ENCODE data around the gene SLAIN1. TPM values are rescaled to one million over a fixed set of nuclear protein-coding genes. Genes with fewer than 3 reads are reported as not detected.

The SLAIN1 gene
- total and polyA plus RNA-seq, 2 donors (not counting 3 experiments of a cell fraction or from before 2014, with no cell fraction given), result 4.1 to 4.3 TPM

DNA sequence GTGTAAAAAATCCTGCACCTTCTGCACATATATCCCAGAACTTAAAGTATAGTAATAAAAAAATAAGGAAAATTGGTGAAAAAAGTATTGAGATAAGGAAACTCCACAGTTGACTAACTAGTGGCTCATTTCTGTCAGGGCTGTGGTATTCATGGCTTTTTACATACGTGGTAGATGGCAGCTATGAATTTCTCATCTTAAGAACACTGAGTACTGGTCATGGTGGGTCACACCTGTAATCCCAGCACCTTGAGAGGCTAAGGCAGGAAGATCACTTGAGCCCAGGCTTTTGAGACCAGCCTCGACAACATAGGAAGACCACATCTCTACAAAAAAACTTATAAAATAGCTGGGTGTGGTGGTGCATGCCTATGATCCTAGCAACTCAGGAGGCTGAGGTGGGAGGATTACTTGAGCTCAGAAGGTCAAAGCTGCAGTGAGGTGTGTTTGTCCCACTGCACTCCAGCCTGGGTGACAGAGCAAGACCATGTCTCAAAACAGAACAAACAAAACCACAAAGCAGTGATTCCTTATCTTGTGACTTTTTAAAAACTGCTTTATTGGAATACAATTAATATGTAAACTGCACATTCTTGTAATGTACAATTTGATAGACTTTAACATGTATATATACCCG, 16.8 kb downstream of the SLAIN1 start:
- Histone ChIP-seq H3K9me1 (replicated peaks; ENCODE audit: control insufficient read depth, extremely low read depth, insufficient read depth, low read length) (no peaks in the 10 kb centered on the region), H2AFZ (ENCODE audit: low read depth, low read length) (no peak overlapping the region), H3K36me3 (ENCODE audit: control insufficient read depth in 2 of 2, extremely low read depth in 1 of 2, insufficient read depth in 2 of 2, low read length in 2 of 2) (no peaks in the 10 kb centered on the region), H3K4me2 (ENCODE audit: insufficient read depth, low read length) (no peak overlapping the region), H3K9ac (replicated peaks; ENCODE audit: extremely low read depth, insufficient read depth, low read length) (no peak overlapping the region), H3K27ac (ENCODE audit: insufficient read depth, low read depth, low read length) (no peak overlapping the region), H3K79me2 (ENCODE audit: control insufficient read depth, insufficient read depth, low read length) (no peaks in the 10 kb centered on the region), H3K4me3 (replicated peaks in 1 of 3; ENCODE audit: insufficient read depth in 1 of 3, low read depth in 1 of 3, low read length in 3 of 3) (no peak overlapping the region), H4K20me1 (replicated peaks; ENCODE audit: control insufficient read depth, extremely low read depth, insufficient read depth, low read length) (no peaks in the 10 kb centered on the region), H3K27me3 (ENCODE audit: control insufficient read depth in 2 of 2, insufficient read depth in 2 of 2, low read length in 2 of 2) (no peaks in the 10 kb centered on the region), H3K9me3 (replicated peaks; ENCODE audit: control insufficient read depth, insufficient read depth, low read length) (no peaks in the 10 kb centered on the region), H3K4me1 (ENCODE audit: control insufficient read depth, extremely low read depth, insufficient read depth, low read length) (no peaks in the 10 kb centered on the region)
- intact Hi-C loops (cut with micrococcal nuclease), result no loop called here
- FAIRE-seq (no peak), DNase-seq (ENCODE audit: low read depth, low spot score) (no peak)
- CTCF ChIA-PET, result no interaction called here
- TF ChIP-seq JUN (IDR thresholded peaks at IDR 0.05; ENCODE audit: borderline replicate concordance, insufficient read depth, insufficient read length, low read depth), result no peak
- TF ChIP-seq POLR2AphosphoS5 (IDR thresholded peaks at IDR 0.05; ENCODE audit: insufficient read depth, low read depth, low read length), result no peak
- dilution Hi-C loops (cut with MboI; ENCODE audit: extremely low pct_ligation_motif_present, low sequenced_read_pairs), result no loop called here
- POLR2A ChIA-PET, result no interaction called here
- no TSS peak for BruUV-seq (replicated peaks)

DNA sequence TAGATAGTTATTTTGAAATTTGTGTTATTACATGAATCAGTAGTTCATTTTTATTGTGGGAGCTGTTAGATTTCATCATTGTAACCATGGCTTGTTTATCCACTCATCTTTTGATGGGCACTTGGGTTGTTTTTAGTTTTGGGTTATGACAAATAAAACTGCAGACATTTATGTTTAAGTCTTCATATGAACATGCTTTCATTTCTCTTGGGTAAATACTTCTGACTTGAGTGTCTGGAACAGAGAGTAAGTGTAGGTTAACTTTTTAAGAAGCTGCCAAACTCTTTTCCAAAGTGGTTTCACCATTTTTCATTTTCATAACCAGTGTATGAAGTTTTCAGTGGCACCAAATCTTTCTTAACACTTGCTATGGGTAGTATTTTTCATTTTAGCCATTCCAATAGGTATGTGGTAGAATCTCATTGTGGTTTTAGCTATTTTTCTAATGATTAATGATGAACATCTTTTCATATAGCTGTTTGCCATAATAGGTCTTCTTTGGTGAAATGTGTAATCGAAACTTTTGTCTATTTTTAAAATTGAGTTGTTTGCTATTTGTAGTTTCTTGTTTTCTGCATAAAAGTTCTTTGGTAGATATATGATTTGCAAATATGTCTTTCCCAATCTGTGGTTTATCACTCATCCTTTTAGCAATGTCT, 17.9 kb downstream of the SLAIN1 start:
- FAIRE-seq, result no peak
- TF ChIP-seq EZH2 (IDR thresholded peaks at IDR 0.05; ENCODE audit: borderline replicate concordance, low read depth, low read length, severe bottlenecking) (no peak), JUN (IDR thresholded peaks at IDR 0.05; ENCODE audit: borderline replicate concordance, insufficient read depth, insufficient read length, low read depth) (no peak), POLR2A (IDR thresholded peaks at IDR 0.05; ENCODE audit: low read depth, low read length) (no peak), FOS (IDR thresholded peaks at IDR 0.05; ENCODE audit: borderline replicate concordance, insufficient read depth, low read length) (no peak), GATA2 (IDR thresholded peaks at IDR 0.05; ENCODE audit: insufficient read depth, insufficient read length, low read depth, low read length) (no peak), MYC (IDR thresholded peaks at IDR 0.05; ENCODE audit: low read depth, low read length) (no peak), POLR2AphosphoS5 (IDR thresholded peaks at IDR 0.05; ENCODE audit: insufficient read depth, low read depth, low read length) (no peak)
- TF ChIP-seq, protein P1, sequence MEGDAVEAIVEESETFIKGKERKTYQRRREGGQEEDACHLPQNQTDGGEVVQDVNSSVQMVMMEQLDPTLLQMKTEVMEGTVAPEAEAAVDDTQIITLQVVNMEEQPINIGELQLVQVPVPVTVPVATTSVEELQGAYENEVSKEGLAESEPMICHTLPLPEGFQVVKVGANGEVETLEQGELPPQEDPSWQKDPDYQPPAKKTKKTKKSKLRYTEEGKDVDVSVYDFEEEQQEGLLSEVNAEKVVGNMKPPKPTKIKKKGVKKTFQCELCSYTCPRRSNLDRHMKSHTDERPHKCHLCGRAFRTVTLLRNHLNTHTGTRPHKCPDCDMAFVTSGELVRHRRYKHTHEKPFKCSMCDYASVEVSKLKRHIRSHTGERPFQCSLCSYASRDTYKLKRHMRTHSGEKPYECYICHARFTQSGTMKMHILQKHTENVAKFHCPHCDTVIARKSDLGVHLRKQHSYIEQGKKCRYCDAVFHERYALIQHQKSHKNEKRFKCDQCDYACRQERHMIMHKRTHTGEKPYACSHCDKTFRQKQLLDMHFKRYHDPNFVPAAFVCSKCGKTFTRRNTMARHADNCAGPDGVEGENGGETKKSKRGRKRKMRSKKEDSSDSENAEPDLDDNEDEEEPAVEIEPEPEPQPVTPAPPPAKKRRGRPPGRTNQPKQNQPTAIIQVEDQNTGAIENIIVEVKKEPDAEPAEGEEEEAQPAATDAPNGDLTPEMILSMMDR (IDR thresholded peaks at IDR 0.05; ENCODE audit: extremely low read depth in 1 of 2, insufficient read depth in 1 of 2, low read depth in 1 of 2, low read length in 2 of 2), result no peak
- TF ChIP-seq, protein P2, sequence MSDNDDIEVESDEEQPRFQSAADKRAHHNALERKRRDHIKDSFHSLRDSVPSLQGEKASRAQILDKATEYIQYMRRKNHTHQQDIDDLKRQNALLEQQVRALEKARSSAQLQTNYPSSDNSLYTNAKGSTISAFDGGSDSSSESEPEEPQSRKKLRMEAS (IDR thresholded peaks at IDR 0.05; ENCODE audit: insufficient read depth, insufficient read length), result no peak
- intact Hi-C loops (cut with micrococcal nuclease) (no loop called here), dilution Hi-C loops (cut with MboI; ENCODE audit: extremely low pct_ligation_motif_present, low sequenced_read_pairs) (no loop called here)
- Histone ChIP-seq H3K9ac (replicated peaks; ENCODE audit: extremely low read depth, insufficient read depth, low read length) (no peak overlapping the region), H3K79me2 (ENCODE audit: control insufficient read depth, insufficient read depth, low read length) (no peaks in the 10 kb centered on the region), H3K27me3 (ENCODE audit: control insufficient read depth in 2 of 2, insufficient read depth in 2 of 2, low read length in 2 of 2) (no peaks in the 10 kb centered on the region), H3K4me1 (ENCODE audit: control insufficient read depth, extremely low read depth, insufficient read depth, low read length) (no peaks in the 10 kb centered on the region), H3K9me3 (replicated peaks; ENCODE audit: control insufficient read depth, insufficient read depth, low read length) (no peaks in the 10 kb centered on the region), H2AFZ (ENCODE audit: low read depth, low read length) (no peak overlapping the region), H3K4me2 (ENCODE audit: insufficient read depth, low read length) (no peak overlapping the region), H3K4me3 (replicated peaks in 1 of 3; ENCODE audit: insufficient read depth in 1 of 3, low read depth in 1 of 3, low read length in 3 of 3) (no peak overlapping the region), H3K9me1 (replicated peaks; ENCODE audit: control insufficient read depth, extremely low read depth, insufficient read depth, low read length) (no peaks in the 10 kb centered on the region), H3K36me3 (ENCODE audit: control insufficient read depth in 2 of 2, extremely low read depth in 1 of 2, insufficient read depth in 2 of 2, low read length in 2 of 2) (no peaks in the 10 kb centered on the region), H4K20me1 (replicated peaks; ENCODE audit: control insufficient read depth, extremely low read depth, insufficient read depth, low read length) (no peaks in the 10 kb centered on the region), H3K27ac (ENCODE audit: insufficient read depth, low read depth, low read length) (no peak overlapping the region)
- no peak for DNase-seq (ENCODE audit: low read depth, low spot score)
- ChIA-PET CTCF (no interaction called here), POLR2A (no interaction called here)
- no TSS peak for BruUV-seq (replicated peaks)
